HG02885 (cell line): ENCODE measurements around the gene EIF3D.

ENCODE experiments used
- ATAC-seq: cut with Tn5 transposase; IDR thresholded peaks from one replicate; pipeline ENCODE4 v1.9.1; 2021; ENCODE audit warnings: mild to moderate bottlenecking; ENCODE audit not compliant: unreplicated experiment, poor library complexity

Gene EIF3D

DNA sequence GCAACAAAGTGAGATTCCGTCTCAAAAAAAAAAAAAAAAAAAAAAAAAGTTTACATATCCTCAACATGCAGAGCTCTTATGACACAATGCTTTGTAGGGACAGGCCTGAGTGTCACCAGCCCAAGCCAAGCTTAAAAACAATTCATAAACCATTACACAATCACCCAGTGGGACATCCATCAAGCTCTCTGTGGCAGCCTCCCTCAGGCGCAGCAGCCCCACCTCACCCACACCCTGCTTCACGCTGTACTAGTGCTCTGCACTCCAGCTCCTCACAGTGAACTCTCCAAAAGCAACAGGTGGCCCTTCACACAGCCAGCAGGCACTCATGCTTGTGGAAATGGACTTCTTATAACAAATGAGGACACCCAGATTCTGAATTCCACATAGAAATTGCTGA is 18.6 kb downstream of the EIF3D start:
- no peak for ATAC-seq

DNA sequence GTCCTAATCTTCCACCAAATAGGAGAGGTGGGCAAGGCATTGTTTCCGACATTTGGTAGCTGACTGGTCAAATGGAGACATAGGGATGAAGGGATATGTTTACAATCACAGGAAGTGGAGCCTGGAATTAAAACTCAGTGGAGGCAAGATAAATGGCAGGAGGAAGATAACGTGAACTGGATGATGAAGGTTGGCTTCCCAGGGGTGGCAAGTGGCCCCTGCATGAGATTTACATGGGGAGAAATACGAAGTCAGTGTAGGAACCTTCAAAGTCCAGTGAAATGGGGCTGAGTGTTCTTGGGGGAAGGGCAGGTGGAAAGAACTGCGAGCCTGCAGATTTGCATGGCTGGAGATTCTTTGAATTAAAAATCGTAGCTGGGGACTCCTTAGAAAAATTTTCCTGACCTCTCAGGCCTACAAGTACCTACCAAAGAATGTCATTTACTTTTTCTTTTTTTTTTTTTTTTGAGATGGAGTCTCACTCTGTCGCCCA is 21.4 kb downstream of the EIF3D start:
- no peak for ATAC-seq

GRCh38 chr22:36506637-36507517 is 22.1 kb downstream of the EIF3D start, which contains the start of gene FOXRED2:
Gene FOXRED2 (minus strand): TSS chr22:36507040. CDS start chr22:36506422, 618 bp downstream.
- ATAC-seq = peak; percentile 90

GRCh38 chr22:36505998-36506635 is 22.8 kb downstream of the EIF3D start:
- ATAC-seq = no peak

DNA sequence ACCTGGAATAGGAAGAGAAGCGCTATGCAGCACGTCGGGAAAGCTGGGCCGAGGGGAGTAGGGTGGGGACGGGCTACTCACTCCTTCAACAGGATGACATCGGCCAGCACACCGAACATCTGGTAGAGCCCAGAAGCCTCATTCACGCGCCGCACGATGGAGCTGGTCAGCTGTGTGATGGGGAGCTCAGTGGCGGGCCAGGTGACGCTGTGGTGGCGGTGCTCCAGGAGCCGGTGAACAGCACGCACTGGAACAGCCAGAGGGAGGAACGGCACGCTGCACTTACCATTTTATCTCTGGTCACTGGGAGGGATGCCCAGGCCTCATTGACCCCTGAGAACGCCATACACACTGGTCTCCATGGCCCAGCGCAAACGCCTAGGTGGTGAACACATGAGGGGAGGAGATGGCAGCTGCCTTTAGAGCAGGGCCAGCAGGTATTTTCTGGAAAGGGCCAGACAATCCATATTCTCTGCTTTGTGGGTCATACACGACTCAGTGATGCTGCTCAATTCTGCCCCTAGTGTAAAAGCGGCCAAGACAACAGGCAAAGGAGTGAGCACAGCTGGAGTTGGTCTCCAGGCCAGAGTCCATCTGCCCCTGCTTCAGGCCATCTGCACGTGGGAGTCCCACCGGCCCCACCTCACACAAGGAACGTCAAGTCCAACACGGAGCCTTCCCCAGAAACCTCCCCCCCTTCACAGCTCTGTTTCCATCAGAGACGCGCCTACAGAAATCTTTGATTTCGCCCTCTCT is 30.9 kb downstream of the EIF3D start:
- no peak for ATAC-seq

DNA sequence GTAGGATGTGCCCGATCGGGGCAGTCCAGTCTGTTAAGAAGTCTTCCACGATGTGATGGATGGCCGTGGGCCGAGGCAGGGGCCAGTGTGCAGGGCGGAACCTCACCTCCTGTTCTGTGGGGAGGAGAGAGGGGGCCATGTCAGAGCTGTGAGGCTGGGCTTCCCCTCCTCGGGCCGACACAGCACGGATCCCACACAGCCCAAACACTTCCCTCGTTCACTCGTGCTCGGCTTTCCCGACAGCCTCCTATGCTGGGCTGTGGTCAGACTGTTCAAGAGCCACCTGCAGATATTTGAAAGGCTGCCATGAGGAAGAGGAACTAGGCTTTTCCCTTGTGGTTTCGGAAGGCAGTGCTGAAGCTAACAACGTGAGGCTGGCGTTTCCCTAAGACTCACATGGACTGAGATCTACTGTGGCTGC is 35.3 kb downstream of the EIF3D start:
- ATAC-seq = no peak

DNA sequence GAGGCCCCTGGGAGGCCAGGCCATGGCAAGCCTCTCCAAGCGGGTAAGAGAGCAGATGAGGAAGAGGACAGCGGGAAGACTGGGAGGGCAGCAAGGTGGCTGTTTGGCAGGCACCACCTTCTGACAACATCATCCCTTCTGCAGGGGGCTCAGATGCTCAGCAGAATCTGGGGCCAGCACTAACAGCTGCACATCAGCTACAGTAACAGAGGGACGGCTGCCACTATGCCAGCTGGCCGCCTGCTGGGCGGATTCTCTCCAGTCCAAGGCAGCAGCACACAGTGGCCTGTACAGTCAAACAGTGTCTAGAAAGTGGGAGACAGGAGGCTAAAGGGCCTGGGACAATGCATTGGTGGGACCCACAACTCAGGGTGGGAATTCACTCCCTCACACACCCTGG is 36.9 kb downstream of the EIF3D start:
- no peak for ATAC-seq

GRCh38 chr22:36491155-36491554 is 37.8 kb downstream of the EIF3D start:
- ATAC-seq = no peak

- no peak for ATAC-seq
These were observed 42.2 kb downstream of the EIF3D start for GRCh38 chr22:36486619-36487384.

- peak; percentile 88 for ATAC-seq
These were observed 47.4 kb downstream of the EIF3D start, which contains the start of gene TXN2 for GRCh38 chr22:36481393-36482168. Gene TXN2 (minus strand): TSS chr22:36481640. CDS start chr22:36480837, 803 bp downstream.

DNA sequence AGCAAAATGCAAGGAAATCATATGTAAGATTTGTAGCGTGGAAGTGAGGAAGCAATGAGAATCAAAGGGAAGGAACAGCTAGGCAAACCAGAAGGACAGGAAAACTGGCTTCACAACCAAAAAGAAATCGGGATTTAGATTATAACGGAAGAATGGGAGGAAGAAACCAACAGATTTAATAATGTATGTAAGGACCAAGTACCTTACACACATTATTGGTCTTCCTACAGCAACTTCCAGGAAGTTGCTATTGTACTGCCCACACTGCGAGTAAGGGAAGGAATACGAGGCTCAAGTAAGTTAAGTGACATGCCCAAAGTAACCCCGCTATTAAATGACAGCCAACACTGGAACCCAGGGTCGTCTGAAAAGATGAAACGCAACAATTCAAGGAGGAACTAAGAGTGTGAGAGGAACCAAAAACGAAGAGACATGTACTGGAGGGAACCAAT is 48.0 kb downstream of the EIF3D start:
- ATAC-seq = no peak

DNA sequence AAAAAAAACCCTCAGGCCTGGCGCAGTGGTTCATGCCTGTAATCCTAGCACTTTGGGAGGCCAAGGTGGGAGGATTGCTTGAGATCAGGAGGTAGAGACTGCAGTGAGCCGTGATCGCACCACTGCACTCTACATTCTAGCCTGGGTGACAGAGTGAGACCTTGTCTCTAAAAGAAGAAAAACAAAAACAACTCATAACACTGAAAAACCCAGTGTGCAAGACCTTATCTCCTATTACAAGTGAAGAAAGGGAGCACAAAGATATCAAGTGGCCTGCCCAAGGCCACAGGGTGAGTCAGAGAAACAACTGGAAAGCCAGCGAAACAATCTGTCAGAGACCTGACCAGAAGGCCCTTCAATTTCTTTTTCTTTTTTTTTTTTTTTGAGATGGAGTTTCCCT is 50.0 kb downstream of the EIF3D start:
- ATAC-seq = no peak

DNA sequence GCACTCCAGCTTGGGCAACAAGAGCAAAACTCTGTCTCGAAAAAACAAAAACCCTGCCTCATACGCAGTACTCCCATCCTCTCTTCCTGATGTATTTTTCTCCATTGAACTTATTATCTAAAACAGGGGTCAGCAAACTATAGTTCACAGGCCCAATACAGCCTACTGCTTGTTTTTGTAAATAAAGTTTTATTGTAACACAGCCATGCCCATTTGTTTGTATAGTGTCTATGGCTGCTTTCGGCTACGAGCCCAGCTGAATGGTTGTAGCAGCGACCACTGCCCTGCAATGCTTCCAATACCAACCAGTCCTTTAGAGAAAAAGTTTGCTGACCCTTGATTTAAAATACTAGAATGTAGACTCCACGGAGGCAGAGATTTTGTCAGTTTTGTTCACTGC is 53.6 kb downstream of the EIF3D start:
- no peak for ATAC-seq

DNA sequence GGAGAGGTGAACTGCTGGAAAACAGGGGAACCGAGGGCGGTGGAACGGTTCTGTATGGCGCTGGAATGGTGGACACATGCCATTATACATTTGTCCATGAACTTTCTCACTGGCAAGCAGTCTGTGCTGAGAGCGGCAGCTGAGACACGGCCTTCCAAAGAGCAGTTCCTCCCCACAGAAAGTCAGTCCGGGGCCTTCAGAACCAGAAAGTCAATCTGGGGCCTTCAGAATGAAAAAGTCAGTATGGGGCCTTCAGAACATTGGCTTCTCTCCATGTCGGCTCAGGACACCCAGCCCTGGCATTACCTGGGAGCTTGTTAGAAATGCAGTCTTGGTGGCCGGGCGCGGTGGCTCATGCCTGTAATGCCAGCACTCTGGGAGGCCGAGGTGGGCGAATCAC is 56.3 kb downstream of the EIF3D start:
- ATAC-seq = no peak

DNA sequence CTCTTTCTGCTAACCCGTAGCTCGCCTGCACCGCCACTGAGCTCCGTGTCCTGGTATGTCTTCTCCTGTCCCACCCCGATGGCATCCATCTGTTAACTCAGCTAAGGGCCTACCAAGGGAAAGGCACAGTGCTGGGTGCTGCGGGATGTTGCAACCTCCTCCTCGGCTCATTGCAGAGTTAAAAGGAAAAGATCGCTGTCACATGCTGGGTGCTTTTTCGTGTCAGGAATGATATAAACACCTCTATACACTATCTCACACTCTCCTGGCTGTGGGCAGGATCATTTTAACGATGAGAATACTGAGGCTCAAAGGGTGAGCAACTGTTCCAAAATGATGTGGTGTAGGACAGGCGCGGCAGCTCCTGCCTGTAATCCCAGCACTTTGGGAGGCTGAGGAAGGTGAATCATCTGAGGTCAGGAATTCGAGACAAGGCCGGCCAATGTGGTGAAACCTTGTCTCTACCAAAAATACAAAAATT is 57.6 kb downstream of the EIF3D start:
- no peak for ATAC-seq

DNA sequence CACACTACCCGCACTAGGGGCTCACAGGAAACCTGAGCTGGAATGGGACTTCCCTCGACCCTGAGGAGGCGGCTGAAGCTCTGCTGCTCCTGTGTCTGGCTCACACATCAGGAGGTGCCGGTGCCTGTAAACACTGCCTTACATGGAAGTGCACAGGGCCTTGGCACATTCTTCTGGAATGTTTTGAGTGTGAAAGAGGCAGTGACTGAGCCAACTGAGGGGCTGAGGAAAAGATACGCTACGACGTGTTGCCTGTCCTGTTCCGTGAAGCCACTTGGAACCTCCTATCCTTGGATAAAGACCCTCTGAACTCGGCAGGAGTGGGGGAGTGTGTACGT is 58.0 kb downstream of the EIF3D start:
- ATAC-seq = no peak

DNA sequence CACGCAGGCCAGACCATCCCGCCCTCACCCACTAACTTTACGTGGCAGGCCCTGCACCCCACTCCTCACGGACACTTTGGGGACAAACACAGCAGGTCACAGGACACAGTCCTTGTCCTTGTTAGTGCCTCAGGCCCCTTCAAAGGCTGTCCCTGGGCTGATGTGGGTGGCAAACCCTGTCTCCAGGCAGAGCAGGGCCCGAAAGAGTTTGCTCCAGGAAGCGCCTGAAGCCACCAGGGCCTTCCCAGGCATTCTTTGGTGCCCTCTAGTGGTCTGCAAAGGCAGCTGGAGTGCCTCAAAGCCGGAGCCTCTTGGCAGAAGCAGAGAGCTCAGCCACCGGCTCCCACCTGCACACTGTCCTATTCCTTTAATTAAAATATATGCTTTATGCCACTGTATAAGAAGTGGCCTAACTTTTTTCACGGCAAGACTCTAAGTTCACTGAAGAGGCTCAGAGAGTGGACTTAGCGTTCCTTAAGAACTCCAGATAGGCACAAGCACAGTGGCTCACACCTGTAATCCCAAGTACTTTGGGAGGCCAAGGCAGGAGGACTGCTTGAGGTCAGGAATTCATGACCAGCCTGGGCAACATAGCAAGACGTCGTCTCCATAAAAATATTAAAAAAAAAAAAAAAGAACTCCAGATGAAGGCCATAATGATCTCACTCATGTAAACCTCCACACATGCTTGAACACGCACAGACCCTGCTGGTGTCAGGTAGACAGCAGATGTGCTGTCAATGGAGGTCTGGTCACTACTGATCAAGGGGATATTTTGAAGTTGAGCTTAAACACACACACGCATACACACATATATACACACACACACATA is 58.6 kb downstream of the EIF3D start:
- no peak for ATAC-seq

DNA sequence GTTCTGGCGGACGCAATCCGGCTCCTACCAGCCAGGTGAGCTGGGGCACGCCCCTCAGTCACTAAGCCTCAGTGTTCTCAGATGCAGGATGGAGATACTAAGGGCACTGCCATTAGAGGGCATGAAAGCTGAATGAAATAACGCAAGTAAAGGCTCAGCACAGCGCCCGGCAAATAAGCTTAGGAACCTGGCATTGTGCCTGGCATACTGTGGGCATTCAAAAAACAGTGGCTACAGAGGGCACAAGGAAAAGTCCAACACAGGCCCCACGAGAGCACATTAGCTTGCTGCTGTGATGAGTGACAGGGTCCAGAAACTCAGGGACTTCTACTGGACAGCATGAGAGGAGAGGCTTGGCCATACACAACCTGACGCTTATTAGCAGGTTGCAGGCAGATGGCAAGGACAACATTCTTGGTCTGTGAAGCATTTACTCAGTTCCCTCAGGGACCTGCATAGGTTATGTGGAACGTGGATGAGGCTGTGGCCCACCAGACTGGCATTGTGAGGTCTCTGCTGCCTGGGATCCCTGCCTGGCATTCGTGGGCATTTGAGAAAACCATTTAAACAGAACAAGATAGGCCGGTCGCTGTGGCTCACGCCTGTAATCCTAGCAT is 59.8 kb downstream of the EIF3D start:
- ATAC-seq = no peak
